B cell (primary cell): Measurements from ENCODE around the gene BCL2L1.

Experiments
- CTCF ChIP-seq: fragments of 200-600 bp; IDR thresholded peaks from one replicate; pipeline ENCODE4 v1.8.0; 2022; ENCODE audit warnings: antibody characterized with exemption, mild to moderate bottlenecking
- EZH2 ChIP-seq: IDR thresholded peaks from 2 replicates; pipeline ENCODE4 v1.6.1; 2012; ENCODE audit warnings: borderline replicate concordance, low read depth, mild to moderate bottlenecking, moderate library complexity, low read length; ENCODE audit not compliant: insufficient read depth, poor library complexity, severe bottlenecking

DNA sequence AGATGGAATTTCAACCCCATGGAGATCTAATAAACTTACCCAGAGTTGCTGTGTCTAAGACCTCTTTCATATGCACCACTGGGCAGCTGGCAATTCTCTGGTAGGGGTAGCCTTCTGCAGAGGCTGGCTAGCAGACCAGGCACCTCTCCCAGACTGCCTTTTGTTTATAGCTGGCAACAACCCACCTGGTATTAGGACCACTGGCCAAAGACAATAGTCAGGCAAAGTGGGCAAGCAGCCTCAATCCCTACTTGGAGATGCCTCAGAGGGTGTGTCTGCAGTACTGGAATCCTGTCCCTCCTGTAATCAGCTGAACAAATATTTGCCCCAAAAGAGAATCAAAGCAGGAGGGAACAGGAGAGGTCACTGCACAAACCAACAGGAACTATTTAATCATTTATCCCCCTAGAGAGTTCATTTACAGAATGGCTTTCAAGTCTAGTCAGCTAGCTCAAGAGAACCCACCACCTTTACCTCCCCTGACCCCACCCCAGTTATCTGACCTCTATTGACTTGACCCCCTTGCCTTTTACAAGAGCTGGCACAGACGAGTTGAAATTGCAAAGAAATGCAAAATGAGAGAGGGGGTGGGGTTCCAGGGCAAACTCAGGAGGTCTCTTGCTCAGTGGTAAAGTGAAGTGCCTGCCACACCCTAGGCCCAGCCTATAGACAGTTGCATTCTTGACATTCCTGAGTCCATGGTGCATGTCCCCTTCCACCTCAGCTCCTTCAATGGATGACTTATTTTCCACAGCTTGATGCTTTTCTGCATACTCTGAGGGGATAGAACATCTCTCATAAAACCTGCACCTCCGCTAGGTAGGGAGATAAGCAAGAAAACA is 2.8 kb downstream of the BCL2L1 start:
- no peak for TF ChIP-seq EZH2
- TF ChIP-seq CTCF: no peak
